A549 (cell line): ENCODE measurements around the gene AGXT.

Source experiments
- CEBPB ChIP-seq, 2 experiments: fragments of >200 bp in 1 of 2; sonication (Bioruptor Twin) in 1 of 2; formaldehyde crosslinking in 1 of 2; IDR thresholded peaks; 2 replicates each; pipeline ENCODE4 v1.6.1; 2012 to 2016
- CTCF ChIP-seq: fragments of >200 bp; sonication (Bioruptor Twin); formaldehyde crosslinking; IDR thresholded peaks from 3 replicates; pipeline ENCODE4 v1.5.1; 2016
- ESRRA ChIP-seq: fragments of 150-350 bp; IDR thresholded peaks from 2 replicates; pipeline ENCODE4 v1.6.1; 2014; ENCODE audit warnings: mild to moderate bottlenecking, low read length, borderline replicate concordance
- POLR2A ChIP-seq: IDR thresholded peaks from 2 replicates; pipeline ENCODE4 v1.6.1; 2012; ENCODE audit warnings: mild to moderate bottlenecking, low read length
- RAD21 ChIP-seq, 2 experiments: fragments of >200 bp in 1 of 2; sonication (Bioruptor Twin) in 1 of 2; formaldehyde crosslinking in 1 of 2; IDR thresholded peaks in 1 of 2; conservative IDR thresholded peaks in 1 of 2; 2 replicates in 1 of 2; 3 replicates in 1 of 2; pipeline ENCODE4 v1.6.1; 2012 to 2018; ENCODE audit warnings: inconsistent platforms in 1 of 2
- RFX5 ChIP-seq: fragments of 450-650 bp; IDR thresholded peaks from 2 replicates; pipeline ENCODE4 v1.7.1; 2014; ENCODE audit warnings: antibody characterized with exemption, mild to moderate bottlenecking, moderate library complexity
- USF2 ChIP-seq: fragments of 450-650 bp; IDR thresholded peaks from 2 replicates; pipeline ENCODE4 v1.6.1; 2014; ENCODE audit warnings: antibody characterized with exemption
- ZFP36 ChIP-seq: fragments of 450-650 bp; IDR thresholded peaks from 2 replicates; pipeline ENCODE4 v1.6.1; 2014; ENCODE audit warnings: borderline replicate concordance; ENCODE audit not compliant: partially characterized antibody

- TF ChIP-seq RFX5: no peak
- TF ChIP-seq ZFP36: no peak
- no peak for TF ChIP-seq CEBPB (IDR thresholded peaks at IDR 0.05)
- TF ChIP-seq POLR2A: no peak
- no peak for TF ChIP-seq ESRRA
- no peak for TF ChIP-seq CTCF
- TF ChIP-seq USF2: no peak
- TF ChIP-seq RAD21 (conservative IDR thresholded peaks at IDR 0.05 in 1 of 2, IDR thresholded peaks at IDR 0.05 in 1 of 2): no peak
Measured at GRCh38 chr2:240855670-240856069, 13.0 kb upstream of the AGXT start.
